NCI-H2029 (cell line): ENCODE measurements around the gene ZNF445.
"Not testable (repeated sequence)": the region's sequence is repeated elsewhere in the genome, so short reads cannot be mapped to it uniquely, and the experiment has no call there.

Experiments
- DNase-seq: peaks from one replicate; lab custom pipeline; 2025; lab: John Stamatoyannopoulos, UW

ZNF445 gene

DNA sequence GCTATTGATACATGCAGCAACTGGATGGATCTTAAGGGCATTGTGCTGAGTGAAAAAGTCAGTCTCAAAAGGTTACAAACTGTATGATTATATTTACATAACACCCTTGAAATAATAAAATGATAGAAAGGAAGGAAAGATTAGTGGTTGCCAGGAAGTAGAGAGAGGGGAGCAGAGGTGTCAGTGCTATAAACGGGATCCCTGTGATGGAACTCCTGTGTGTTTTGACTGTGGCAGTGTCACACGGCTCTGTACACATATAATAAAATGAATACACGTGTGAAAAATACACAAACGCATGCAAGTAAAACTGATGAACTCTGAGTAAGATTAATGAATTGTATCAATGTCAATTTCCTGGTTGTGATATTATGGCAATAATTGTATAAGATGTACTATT is 78.6 kb downstream of the ZNF445 start:
- DNase-seq: no peak

DNA sequence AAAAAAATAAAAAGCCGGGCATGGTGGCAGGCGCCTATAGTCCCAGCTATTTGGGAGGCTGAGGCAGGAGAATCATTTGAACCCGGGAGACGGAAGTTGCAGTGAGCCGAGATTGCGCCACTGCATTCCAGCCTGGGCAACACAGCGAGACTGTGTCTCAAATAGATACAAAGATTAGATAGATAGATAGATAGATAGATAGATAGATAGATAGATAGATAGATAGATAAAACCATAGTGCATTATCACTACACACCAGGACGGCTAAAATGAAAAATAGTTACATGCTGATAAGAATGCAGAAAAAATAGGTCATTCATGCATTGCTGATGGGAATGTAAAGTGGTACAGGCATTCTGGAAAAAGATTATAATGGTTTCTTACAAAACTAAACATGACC is 79.2 kb downstream of the ZNF445 start:
- not testable (repeated sequence) for DNase-seq

DNA sequence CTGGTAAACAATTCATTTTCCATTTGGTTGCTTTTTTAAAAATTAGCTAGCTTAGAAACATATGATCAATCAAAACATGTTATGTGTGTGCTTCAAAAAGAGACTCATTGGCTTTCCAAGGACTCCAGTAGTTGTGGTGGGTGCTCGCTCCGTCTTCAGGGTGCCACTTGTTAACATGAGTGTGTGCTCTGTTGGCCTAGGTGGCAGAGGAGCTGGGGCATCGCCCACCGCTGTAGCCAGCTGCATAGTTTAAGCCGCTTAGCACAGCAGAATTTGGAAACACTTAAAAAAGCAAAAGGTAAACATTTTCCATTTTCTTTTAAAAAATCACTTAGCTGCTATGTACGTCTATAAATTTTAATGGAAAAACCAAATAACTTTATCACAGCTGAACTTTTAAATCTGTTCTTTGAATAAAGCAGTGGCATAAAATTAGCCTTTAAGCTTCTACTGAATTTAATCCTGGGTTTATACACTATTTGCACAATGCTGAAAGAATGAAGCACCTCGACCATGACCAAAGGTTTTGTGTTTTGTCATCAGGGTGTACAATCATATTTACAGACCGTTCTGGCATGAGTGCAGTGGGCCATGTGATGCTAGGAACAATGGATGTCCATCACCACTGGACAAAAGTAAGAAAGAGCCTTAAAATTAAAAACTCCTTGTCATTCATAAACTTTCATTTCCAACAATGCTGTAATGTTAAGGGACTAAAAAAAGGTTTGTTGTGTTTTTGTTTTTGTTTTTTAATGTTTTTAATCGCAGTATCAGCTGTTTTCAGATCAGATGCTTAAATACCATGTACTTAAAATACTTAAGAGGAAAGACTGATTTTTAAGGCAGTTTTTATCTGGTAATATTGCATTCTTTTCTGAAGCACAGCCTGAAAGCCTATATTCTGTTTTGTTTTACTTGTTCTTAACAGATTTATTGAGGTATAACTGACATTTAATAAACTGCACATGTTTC is 81.0 kb downstream of the ZNF445 start:
- peak; percentile 48 for DNase-seq

DNA sequence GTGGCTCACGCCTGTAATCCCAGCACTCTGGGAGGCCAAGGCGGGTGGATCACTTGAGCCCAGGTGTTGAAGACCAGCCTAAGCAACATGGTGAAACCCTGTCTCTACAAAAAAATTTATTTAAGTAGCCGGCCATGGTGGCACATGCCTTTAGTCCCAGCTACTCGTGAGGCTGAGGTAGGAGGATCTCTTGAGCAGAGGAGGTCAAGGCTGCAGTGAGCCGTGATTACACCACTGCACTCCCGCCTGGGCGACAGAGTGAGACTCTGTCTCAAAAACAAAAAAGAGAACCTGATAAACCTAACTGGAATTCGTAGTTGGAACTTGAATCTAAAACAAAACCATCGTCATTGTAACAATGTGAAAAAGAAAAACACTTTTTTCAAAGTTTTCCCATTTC is 81.8 kb downstream of the ZNF445 start:
- no peak for DNase-seq

DNA sequence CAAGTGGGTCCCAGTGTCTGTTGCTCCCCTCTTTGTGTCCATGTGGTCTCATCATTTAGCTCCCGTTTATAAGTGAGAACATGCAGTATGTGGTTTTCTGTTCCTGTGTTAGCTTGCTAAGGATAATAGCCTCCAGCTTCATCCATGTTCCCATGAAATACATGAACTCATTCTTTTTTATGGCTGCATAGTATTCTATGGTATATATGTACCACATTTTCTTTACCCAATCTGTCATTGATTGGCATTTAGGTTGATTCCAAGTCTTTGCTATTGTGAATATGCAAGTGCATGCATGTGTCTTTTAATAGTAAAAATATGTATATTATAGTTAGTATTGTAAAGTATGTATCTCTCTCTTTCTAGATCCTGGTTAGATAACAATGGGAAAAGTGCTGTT is 85.0 kb downstream of the ZNF445 start:
- no peak for DNase-seq

DNA sequence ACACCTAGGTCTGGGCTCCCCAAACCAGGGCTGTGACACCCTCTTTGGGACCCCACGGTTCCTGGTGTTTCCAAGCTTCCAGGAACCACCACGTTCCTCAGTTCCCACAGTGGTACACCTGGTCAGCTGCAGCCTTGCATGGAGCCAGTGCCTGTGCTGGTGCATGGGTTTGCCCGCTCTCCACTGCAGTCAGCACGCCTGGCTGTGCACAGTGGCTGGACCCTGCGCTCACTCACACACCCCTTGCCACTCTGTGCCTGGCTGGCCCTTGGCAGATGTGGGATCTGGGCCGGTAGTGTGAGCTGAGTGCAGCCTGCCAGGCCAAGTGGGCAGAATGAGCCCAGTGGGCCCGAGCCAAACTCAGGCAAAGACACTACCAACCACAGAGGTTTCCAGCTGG is 90.1 kb downstream of the ZNF445 start:
- no peak for DNase-seq
